Right lobe of liver (tissue), 6 donors: ENCODE measurements around the gene CDC26. TPM values are rescaled to one million over a fixed set of nuclear protein-coding genes. Genes with fewer than 3 reads are reported as not detected.
A peak's percentile ranks its signal among the peaks of the same experiment; 100 is the strongest.

Source experiments
- ATAC-seq, 4 donors: fragments of 200-7000 bp; cut with Tn5 transposase; one replicate each; pipeline ENCODE4 v1.9.1; 2020; ENCODE audit warnings: mild to moderate bottlenecking in 4 of 4, moderate library complexity in 4 of 4
- DNase-seq, 3 donors: peaks; one replicate each; pipeline ENCODE4 v3.0.0-alpha.2; 2020
- H3K27ac ChIP-seq, 3 donors: fragments of 200-600 bp; one replicate each; pipeline ENCODE4 v1.8.0; 2022
- H3K27me3 ChIP-seq, 2 donors: fragments of 200-600 bp; one replicate each; pipeline ENCODE4 v1.8.0; 2022
- H3K36me3 ChIP-seq, 4 donors: fragments of 200-600 bp; sonication (generic) in 1 of 4; one replicate each; pipeline versions ENCODE4 v1.5.1 to v1.8.0; 2017 to 2022; ENCODE audit warnings: control low read depth in 1 of 4
- H3K4me1 ChIP-seq, 4 donors: fragments of 200-600 bp; sonication (generic) in 1 of 4; one replicate each; pipeline versions ENCODE4 v1.5.1 to v1.8.0; 2017 to 2022; ENCODE audit warnings: control low read depth in 1 of 4
- H3K4me3 ChIP-seq, 3 donors: fragments of 200-600 bp; one replicate each; pipeline ENCODE4 v1.8.0; 2022
- H3K9me3 ChIP-seq, 4 donors: fragments of 200-600 bp; sonication (generic) in 1 of 4; one replicate each; pipeline versions ENCODE4 v1.5.1 to v1.8.0; 2017 to 2022; ENCODE audit warnings: control low read depth in 1 of 4
- POLR2A ChIP-seq: fragments of 450-650 bp; IDR thresholded peaks from one replicate; pipeline ENCODE4 v1.6.1; 2017; ENCODE audit warnings: antibody characterized with exemption, mild to moderate bottlenecking
- WGBS: methylation state at CpG from one replicate; pipeline ENCODE4 v1.1.6; 2018; ENCODE audit warnings: low coverage, low lambda C conversion rate; ENCODE audit not compliant: insufficient coverage; ENCODE audit errors: missing lambda C conversion rate; 5-methylcytosine and 5-hydroxymethylcytosine counted together
- intact Hi-C, 2 donors: fragments of 100-400 bp; cut with DNase I; formaldehyde crosslinking; loops; one replicate each; pipeline versions ENCODE4 v1.11.2 to v1.14.1; 2022
- total RNA-seq, 6 experiments: library from RNA; depleted of rRNA in 2 of 6; stranded (reverse); fragments of >200 nt in 2 of 6; fragmentation: NEBNext Ultra II Directional in 3 of 6; extraction: Animal tissue kit (Norgen Biotek cat#: 25700) in 3 of 6; gene quantifications; one replicate each; pipeline versions ENCODE4 v1.1.0 to v1.2.4, GENCODE V29; 2016 to 2023
- TF ChIP-seq, protein P1 (sequence below), 4 donors: fragments of 200-600 bp in 3 of 4; fragments of 450-650 bp in 1 of 4; IDR thresholded peaks; one replicate each; pipeline versions ENCODE4 v1.5.1 to v1.8.0; 2016 to 2022; ENCODE audit warnings: antibody characterized with exemption in 4 of 4, mild to moderate bottlenecking in 2 of 4
- donor health status: DM: no; HTN: yes; CAD: no.
- donor health status: DM: no; HTN: no; CAD: no.
- donor health status: DM: no; HTN: no; CAD: no.
- donor health status: DM: no; HTN: yes; CAD: no.
- donor health status: DM: no; HTN: yes; CAD: no.

CDC26 gene
- total RNA-seq, 6 experiments from 2014 or later: 16.0 to 21.7 (median 18.5) TPM

- TF ChIP-seq, protein P1, sequence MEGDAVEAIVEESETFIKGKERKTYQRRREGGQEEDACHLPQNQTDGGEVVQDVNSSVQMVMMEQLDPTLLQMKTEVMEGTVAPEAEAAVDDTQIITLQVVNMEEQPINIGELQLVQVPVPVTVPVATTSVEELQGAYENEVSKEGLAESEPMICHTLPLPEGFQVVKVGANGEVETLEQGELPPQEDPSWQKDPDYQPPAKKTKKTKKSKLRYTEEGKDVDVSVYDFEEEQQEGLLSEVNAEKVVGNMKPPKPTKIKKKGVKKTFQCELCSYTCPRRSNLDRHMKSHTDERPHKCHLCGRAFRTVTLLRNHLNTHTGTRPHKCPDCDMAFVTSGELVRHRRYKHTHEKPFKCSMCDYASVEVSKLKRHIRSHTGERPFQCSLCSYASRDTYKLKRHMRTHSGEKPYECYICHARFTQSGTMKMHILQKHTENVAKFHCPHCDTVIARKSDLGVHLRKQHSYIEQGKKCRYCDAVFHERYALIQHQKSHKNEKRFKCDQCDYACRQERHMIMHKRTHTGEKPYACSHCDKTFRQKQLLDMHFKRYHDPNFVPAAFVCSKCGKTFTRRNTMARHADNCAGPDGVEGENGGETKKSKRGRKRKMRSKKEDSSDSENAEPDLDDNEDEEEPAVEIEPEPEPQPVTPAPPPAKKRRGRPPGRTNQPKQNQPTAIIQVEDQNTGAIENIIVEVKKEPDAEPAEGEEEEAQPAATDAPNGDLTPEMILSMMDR (IDR thresholded peaks at IDR 0.05): no peak
- no peak for TF ChIP-seq POLR2A
- no peak for ATAC-seq
- H3K4me3 ChIP-seq: no peak within 1 kb of the TSS
- no peak for DNase-seq
- no peaks in the 10 kb centered on the region for H3K36me3 ChIP-seq
- WGBS: 57% methylated on average over 24 of the region's 25 CpGs
- H3K27ac ChIP-seq: no peak within 1 kb of the TSS
- intact Hi-C loops: no loop called here
- no peaks in the 10 kb centered on the region for H3K9me3 ChIP-seq
- H3K4me1 ChIP-seq: no peaks in the 10 kb centered on the region
- no peaks in the 10 kb centered on the region for H3K27me3 ChIP-seq
Observed at GRCh38 chr9:113302792-113303418, 27.5 kb upstream of the CDC26 start, which contains the start of gene RNF183. RNF183 (minus strand) TSS chr9:113303376; CDS start chr9:113298184, 5,192 bp downstream.

- intact Hi-C loops: no loop called here
- no peak for ATAC-seq
- Histone ChIP-seq H3K36me3 (no peaks in the 10 kb centered on the region), H3K27me3 (no peaks in the 10 kb centered on the region), H3K9me3 (no peaks in the 10 kb centered on the region), H3K4me1 (no peaks in the 10 kb centered on the region), H3K4me3 (no peak overlapping the region), H3K27ac (no peak overlapping the region)
- WGBS: 90% methylated on average over 8 of the region's 8 CpGs
- no peak for DNase-seq
- TF ChIP-seq POLR2A: no peak
- TF ChIP-seq, protein P1 (IDR thresholded peaks at IDR 0.05): no peak
Observed at GRCh38 chr9:113301548-113301947, 26.2 kb upstream of the CDC26 start.

DNA sequence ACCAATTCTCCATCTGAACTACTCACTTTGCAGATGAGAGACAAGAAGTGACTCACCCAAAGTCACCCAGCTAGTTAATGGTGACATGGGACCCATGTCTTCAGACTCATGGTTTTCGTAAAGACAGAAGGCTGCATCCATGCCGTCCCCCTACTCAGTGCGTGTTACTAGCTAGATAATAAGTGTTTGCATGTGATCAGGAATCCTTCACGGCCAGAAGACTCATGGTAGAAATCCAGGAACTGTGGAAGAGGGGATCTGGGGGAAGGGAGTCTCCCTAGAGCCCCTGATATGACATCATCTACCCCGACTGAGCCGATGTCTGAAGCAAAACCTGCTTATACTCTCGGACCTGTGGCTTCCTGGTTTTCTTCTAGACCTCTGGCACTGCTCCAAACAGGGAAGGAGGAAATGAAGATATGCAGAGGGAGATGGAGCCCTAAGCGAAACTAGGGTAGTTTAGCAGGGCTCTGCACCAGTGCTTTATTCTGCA is 24.5 kb upstream of the CDC26 start:
- intact Hi-C loops: no loop called here
- WGBS: 41% methylated on average over 8 of the region's 8 CpGs
- H3K4me3 ChIP-seq: no peak overlapping the region
- TF ChIP-seq, protein P1 (IDR thresholded peaks at IDR 0.05): no peak
- TF ChIP-seq POLR2A: no peak
- no peaks in the 10 kb centered on the region for H3K27me3 ChIP-seq
- no peaks in the 10 kb centered on the region for H3K4me1 ChIP-seq
- no peak overlapping the region for H3K27ac ChIP-seq
- H3K36me3 ChIP-seq: no peaks in the 10 kb centered on the region
- ATAC-seq (peak; percentile 31 to 35 (median 34)), DNase-seq (no peak)
- no peaks in the 10 kb centered on the region for H3K9me3 ChIP-seq

GRCh38 chr9:113298924-113299770 is 23.8 kb upstream of the CDC26 start:
- Histone ChIP-seq H3K4me1 (no peaks in the 10 kb centered on the region), H3K36me3 (no peaks in the 10 kb centered on the region), H3K9me3 (no peaks in the 10 kb centered on the region), H3K4me3 (no peak overlapping the region), H3K27me3 (no peaks in the 10 kb centered on the region), H3K27ac (no peak overlapping the region)
- no peak for ATAC-seq
- TF ChIP-seq, protein P1 (IDR thresholded peaks at IDR 0.05): no peak
- TF ChIP-seq POLR2A: no peak
- no peak for DNase-seq
- intact Hi-C loops: no loop called here
- 84% methylated on average over 11 of the region's 15 CpGs for WGBS
